Measurements from ENCODE around the gene GRB10.
"Not testable (repeated sequence)": the region's sequence is repeated elsewhere in the genome, so short reads cannot be mapped to it uniquely, and the experiment has no call there.

GRCh38 chr7:50735836-50736235, 46.9 kb downstream of the GRB10 start:
- TF ChIP-seq CTCF, POLR2A (IDR thresholded peaks at IDR 0.05): not testable (repeated sequence)
